ENCODE data around the gene IDS. TPM values are rescaled to one million over a fixed set of nuclear protein-coding genes. Genes with fewer than 3 reads are reported as not detected.
A peak's percentile ranks its signal among the peaks of the same experiment; 100 is the strongest.
"Not testable (repeated sequence)": the region's sequence is repeated elsewhere in the genome, so short reads cannot be mapped to it uniquely, and the experiment has no call there.

IDS gene
- total and polyA plus RNA-seq, 8 donors = 15.7 to 50.2 (median 25.5) TPM

DNA sequence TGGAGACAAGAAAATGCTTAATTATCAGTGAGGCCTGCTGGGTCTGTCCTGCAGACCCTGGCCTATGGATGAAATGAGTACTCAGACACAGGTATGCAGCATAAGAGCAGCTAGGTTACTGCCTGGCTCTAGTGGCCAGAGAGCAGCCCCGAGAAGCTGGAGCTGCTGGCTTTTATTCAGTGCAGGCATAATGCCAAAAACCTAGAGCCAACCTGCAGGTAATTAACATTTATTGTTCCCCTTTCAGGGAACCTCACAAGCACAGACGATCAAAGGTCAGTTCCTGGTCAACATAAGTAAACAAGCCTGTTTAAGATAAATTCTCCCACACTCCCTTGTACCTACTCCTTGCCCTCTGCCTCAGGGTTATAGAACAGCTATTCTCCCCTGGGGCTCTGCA is 13.3 kb downstream of the IDS start:
- intact Hi-C loops (cut with DNase I) = no loop called here
- peak in 1 of 4 donors; percentile 42 for ATAC-seq

DNA sequence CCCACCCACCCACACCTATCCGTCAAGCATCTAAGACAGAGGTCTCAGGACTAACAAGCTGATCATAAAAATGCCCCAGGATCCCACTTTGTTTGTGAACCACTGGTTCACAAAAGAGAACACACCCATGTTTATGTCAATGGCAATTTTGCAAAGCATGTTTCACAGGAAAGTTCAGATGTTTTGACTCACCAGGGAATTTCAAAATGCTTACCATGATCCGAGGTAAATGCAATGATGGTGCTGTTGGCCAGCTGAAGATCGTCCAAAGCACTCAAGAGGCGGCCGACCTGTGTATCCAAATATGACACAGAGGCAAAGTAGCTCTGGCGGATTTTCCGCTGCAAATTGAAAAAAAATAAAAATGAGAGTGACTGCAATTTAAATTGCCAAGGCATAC is 15.0 kb downstream of the IDS start:
- H3K9me3 ChIP-seq = no peaks in the 10 kb centered on the region
- no peak overlapping the region for H3K4me3 ChIP-seq
- peaks cover 0 to 4% (median 0%) of the 10 kb centered on the region in 3 donors for H3K36me3 ChIP-seq
- DNase-seq = no peak
- no peak for ATAC-seq
- WGBS, 2 donors = 66 to 90% methylated on average over 7 of the region's 7 CpGs
- intact Hi-C loops (cut with DNase I) = no loop called here
- no peak for FAIRE-seq
- H3K27ac ChIP-seq = no peak overlapping the region
- no peaks in the 10 kb centered on the region for H3K27me3 ChIP-seq
- H3K4me1 ChIP-seq = no peaks in the 10 kb centered on the region
- TF ChIP-seq, protein P1, sequence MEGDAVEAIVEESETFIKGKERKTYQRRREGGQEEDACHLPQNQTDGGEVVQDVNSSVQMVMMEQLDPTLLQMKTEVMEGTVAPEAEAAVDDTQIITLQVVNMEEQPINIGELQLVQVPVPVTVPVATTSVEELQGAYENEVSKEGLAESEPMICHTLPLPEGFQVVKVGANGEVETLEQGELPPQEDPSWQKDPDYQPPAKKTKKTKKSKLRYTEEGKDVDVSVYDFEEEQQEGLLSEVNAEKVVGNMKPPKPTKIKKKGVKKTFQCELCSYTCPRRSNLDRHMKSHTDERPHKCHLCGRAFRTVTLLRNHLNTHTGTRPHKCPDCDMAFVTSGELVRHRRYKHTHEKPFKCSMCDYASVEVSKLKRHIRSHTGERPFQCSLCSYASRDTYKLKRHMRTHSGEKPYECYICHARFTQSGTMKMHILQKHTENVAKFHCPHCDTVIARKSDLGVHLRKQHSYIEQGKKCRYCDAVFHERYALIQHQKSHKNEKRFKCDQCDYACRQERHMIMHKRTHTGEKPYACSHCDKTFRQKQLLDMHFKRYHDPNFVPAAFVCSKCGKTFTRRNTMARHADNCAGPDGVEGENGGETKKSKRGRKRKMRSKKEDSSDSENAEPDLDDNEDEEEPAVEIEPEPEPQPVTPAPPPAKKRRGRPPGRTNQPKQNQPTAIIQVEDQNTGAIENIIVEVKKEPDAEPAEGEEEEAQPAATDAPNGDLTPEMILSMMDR (IDR thresholded peaks at IDR 0.05) = no peak

More for the DNA sequence above, 13.3 kb downstream of the IDS start:
- Histone ChIP-seq H3K9me3 (no peaks in the 10 kb centered on the region), H3K36me3 (peaks cover 0 to 9% (median 0%) of the 10 kb centered on the region in 3 donors), H3K4me1 (no peaks in the 10 kb centered on the region), H3K27ac (no peak overlapping the region), H3K27me3 (no peaks in the 10 kb centered on the region), H3K4me3 (no peak overlapping the region)
- TF ChIP-seq, protein P1 (IDR thresholded peaks at IDR 0.05) = no peak
- 9 to 16% methylated on average over 2 of the region's 2 CpGs for WGBS, 2 donors
- DNase-seq (peak in 1 of 6 donors; percentile 11), FAIRE-seq (no peak)

DNA sequence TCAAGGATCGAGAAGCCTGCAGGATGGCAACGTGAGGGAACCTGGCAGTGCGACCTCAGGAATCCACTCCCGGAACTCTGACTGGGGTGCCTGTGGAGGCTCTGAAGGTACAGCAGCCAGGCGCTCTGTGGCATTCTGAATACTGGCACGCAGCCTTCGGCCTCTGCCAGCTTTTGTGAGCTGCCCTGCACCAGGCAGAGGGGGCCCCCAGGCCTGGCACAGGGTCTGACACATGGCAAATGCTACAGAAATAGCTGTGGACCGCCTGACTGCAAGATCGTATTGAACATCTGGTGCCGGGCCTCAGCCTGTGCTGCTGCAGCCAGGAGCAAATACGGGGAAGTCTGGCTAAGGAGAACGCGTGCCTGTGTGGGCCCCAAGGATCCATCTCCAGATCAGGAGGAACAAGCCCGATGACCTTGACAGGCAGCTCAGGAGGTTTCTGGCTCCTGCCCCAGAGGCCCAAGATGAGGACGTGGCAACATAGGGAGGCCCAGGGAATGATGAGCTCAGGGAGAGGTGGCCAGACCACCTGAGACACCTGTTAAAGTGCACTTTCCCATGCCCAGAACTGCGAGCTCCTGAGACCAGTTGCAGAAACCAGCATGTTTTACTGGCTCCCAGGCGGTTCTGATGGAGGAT is 16.6 kb downstream of the IDS start:
- H3K9me3 ChIP-seq; DNase-seq; H3K4me3 ChIP-seq; H3K27me3 ChIP-seq; intact Hi-C loops (cut with DNase I); H3K27ac ChIP-seq; H3K36me3 ChIP-seq; FAIRE-seq; H3K4me1 ChIP-seq: not testable (repeated sequence)
- WGBS, 2 donors = 74 to 81% methylated on average over 10 to 13 of the region's 17 CpGs
- peak in 2 of 4 donors; percentile 23 to 41 for ATAC-seq

DNA sequence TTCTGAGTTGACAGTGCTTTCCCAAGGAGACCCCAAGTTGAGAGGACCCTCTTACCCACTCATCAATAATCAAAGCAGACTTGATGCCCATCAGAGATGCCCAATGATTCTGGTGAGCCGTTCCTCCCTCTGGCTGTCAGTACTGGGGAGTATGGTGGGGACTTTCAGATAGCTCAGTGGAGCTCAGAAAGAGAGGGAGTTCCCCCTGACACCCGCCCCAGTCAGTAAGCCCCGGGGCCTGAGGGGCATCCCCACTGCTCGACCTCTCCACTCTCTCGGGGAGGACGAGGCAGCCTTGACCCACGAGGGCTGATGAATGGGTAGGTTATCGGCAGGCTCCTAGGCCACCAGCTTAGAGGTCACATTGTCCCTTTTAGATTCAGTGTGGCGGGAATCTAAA is 17.1 kb downstream of the IDS start:
- FAIRE-seq; H3K4me1 ChIP-seq; DNase-seq; H3K36me3 ChIP-seq; intact Hi-C loops (cut with DNase I); H3K27ac ChIP-seq; H3K27me3 ChIP-seq; H3K4me3 ChIP-seq; ATAC-seq; H3K9me3 ChIP-seq: not testable (repeated sequence)
- WGBS, 2 donors = 64 to 87% methylated on average over 1 to 3 of the region's 9 CpGs

DNA sequence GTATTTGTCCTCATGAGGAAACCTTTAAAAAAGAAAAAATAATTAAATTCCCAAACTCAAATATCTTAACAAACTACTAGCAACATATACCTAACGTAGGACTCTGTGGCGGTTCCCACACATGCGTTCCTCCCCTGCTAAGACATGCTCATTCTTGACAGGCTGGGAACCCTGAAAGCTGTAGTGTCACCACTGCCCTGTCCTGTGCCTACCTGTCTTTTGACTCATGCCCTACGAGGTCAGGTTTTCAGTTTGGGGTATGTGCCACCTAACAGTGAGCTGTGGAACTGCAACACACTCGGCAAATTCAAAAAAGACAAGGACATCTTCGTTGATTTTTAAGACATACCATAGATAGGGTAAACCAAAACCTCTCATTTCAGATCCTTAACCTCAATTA is 17.8 kb downstream of the IDS start:
- Histone ChIP-seq H3K27me3 (no peaks in the 10 kb centered on the region), H3K4me1 (no peaks in the 10 kb centered on the region), H3K9me3 (no peaks in the 10 kb centered on the region), H3K27ac (no peak overlapping the region), H3K36me3 (peaks cover 0 to 4% (median 0%) of the 10 kb centered on the region in 3 donors), H3K4me3 (no peak overlapping the region)
- intact Hi-C loops (cut with DNase I) = no loop called here
- peak in 1 of 4 donors; percentile 35 for ATAC-seq
- TF ChIP-seq, protein P1 (IDR thresholded peaks at IDR 0.05) = peak in 1 of 4 donors; percentile 6
- WGBS, 2 donors = 68 to 70% methylated on average over 6 of the region's 6 CpGs
- FAIRE-seq = no peak
- no peak for DNase-seq

DNA sequence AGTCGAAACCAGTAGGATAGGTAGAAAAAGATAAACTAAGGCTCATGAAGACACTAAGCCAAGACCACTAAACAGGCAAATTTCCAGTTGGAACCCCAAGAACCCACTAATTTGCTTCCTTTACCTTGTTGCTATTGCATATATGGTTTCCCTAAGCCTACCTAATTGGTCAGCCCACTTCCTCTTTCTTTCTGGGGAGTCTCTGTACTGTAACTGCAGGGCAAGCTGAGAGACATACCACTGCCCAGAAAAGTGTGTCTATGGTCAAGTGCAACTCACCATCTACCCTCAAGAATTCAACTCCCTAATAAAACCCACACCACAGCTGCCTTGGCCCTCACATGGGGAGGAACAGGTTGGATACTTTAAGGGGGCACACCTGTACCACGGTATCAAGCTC is 28.6 kb downstream of the IDS start:
- ATAC-seq = no peak
- TF ChIP-seq, protein P1 (IDR thresholded peaks at IDR 0.05) = no peak
- no peak for FAIRE-seq
- no peak overlapping the region for H3K4me3 ChIP-seq
- H3K36me3 ChIP-seq = no peaks in the 10 kb centered on the region
- peaks cover 0 to 3% (median 0%) of the 10 kb centered on the region in 4 donors for H3K27me3 ChIP-seq
- WGBS, 2 donors = 72 to 88% methylated on average over 2 of the region's 2 CpGs
- no peak for DNase-seq
- H3K4me1 ChIP-seq = no peaks in the 10 kb centered on the region
- no peak overlapping the region for H3K27ac ChIP-seq
- intact Hi-C loops (cut with DNase I) = no loop called here
- H3K9me3 ChIP-seq = no peaks in the 10 kb centered on the region
